ENCODE results near the gene LMCD1. TPM values are rescaled to one million over a fixed set of nuclear protein-coding genes. Genes with fewer than 3 reads are reported as not detected.
A peak's percentile ranks its signal among the peaks of the same experiment; 100 is the strongest.

LMCD1 gene
- total RNA-seq, 1 donor from 2014 or later, result 26.1 TPM

- Mint-ChIP-seq H3K36me3 (ENCODE audit: insufficient read depth) (peaks cover 19% of the 10 kb centered on the region), H3K4me3 (ENCODE audit: low read depth) (no peak overlapping the region), H3K27me3 (no peaks in the 10 kb centered on the region), H3K4me1 (ENCODE audit: low read depth) (no peaks in the 10 kb centered on the region), H3K27ac (no peak overlapping the region), H3K9me3 (ENCODE audit: low read depth) (no peaks in the 10 kb centered on the region)
- DNase-seq (ENCODE audit: low spot score, unreplicated experiment), result no peak
- TF ChIP-seq, protein P1, sequence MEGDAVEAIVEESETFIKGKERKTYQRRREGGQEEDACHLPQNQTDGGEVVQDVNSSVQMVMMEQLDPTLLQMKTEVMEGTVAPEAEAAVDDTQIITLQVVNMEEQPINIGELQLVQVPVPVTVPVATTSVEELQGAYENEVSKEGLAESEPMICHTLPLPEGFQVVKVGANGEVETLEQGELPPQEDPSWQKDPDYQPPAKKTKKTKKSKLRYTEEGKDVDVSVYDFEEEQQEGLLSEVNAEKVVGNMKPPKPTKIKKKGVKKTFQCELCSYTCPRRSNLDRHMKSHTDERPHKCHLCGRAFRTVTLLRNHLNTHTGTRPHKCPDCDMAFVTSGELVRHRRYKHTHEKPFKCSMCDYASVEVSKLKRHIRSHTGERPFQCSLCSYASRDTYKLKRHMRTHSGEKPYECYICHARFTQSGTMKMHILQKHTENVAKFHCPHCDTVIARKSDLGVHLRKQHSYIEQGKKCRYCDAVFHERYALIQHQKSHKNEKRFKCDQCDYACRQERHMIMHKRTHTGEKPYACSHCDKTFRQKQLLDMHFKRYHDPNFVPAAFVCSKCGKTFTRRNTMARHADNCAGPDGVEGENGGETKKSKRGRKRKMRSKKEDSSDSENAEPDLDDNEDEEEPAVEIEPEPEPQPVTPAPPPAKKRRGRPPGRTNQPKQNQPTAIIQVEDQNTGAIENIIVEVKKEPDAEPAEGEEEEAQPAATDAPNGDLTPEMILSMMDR (IDR thresholded peaks at IDR 0.05; ENCODE audit: unreplicated experiment), result no peak
These were observed 45.0 kb downstream of the LMCD1 start for GRCh38 chr3:8546609-8547008.

GRCh38 chr3:8548502-8549275 lies 47.1 kb downstream of the LMCD1 start:
- H3K27ac Mint-ChIP-seq, result peak overlapping the region; percentile 11
- H3K9me3 Mint-ChIP-seq (ENCODE audit: low read depth), result no peaks in the 10 kb centered on the region
- no peaks in the 10 kb centered on the region for H3K4me1 Mint-ChIP-seq (ENCODE audit: low read depth)
- H3K4me3 Mint-ChIP-seq (ENCODE audit: low read depth), result no peak overlapping the region
- TF ChIP-seq, protein P1 (IDR thresholded peaks at IDR 0.05; ENCODE audit: unreplicated experiment), result no peak
- H3K36me3 Mint-ChIP-seq (ENCODE audit: insufficient read depth), result peaks cover 13% of the 10 kb centered on the region
- DNase-seq (ENCODE audit: low spot score, unreplicated experiment), result no peak
- H3K27me3 Mint-ChIP-seq, result no peaks in the 10 kb centered on the region

- TF ChIP-seq, protein P1 (IDR thresholded peaks at IDR 0.05; ENCODE audit: unreplicated experiment), result no peak
- no peak overlapping the region for H3K4me3 Mint-ChIP-seq (ENCODE audit: low read depth)
- no peaks in the 10 kb centered on the region for H3K4me1 Mint-ChIP-seq (ENCODE audit: low read depth)
- H3K36me3 Mint-ChIP-seq (ENCODE audit: insufficient read depth), result peaks cover 12% of the 10 kb centered on the region
- H3K27me3 Mint-ChIP-seq, result no peaks in the 10 kb centered on the region
- no peak for DNase-seq (ENCODE audit: low spot score, unreplicated experiment)
- H3K27ac Mint-ChIP-seq, result no peak overlapping the region
- no peaks in the 10 kb centered on the region for H3K9me3 Mint-ChIP-seq (ENCODE audit: low read depth)
These were observed 47.7 kb downstream of the LMCD1 start for GRCh38 chr3:8549354-8549753.

DNA sequence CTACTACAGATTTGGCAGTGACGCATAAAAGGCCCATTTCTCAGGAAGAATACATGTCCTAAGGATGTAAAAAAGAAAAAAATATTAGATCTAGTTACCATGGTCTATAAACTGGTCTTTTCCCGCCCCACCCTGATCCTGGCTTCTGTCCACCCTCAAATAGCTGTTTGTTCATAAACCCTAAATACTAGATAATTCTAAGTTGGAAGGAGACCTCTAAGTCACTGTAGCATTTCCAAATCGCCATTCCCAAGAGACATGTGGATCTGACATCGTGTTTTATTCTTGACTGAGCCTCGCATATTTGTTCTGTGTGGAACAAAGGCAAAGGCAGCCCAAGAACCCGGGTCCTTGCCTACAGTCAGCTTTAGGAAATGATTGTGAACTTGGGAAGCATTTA lies 49.0 kb downstream of the LMCD1 start:
- no peak overlapping the region for H3K27ac Mint-ChIP-seq
- peaks cover 9% of the 10 kb centered on the region for H3K36me3 Mint-ChIP-seq (ENCODE audit: insufficient read depth)
- no peaks in the 10 kb centered on the region for H3K27me3 Mint-ChIP-seq
- no peaks in the 10 kb centered on the region for H3K9me3 Mint-ChIP-seq (ENCODE audit: low read depth)
- no peaks in the 10 kb centered on the region for H3K4me1 Mint-ChIP-seq (ENCODE audit: low read depth)
- no peak for DNase-seq (ENCODE audit: low spot score, unreplicated experiment)
- TF ChIP-seq, protein P1 (IDR thresholded peaks at IDR 0.05; ENCODE audit: unreplicated experiment), result no peak
- no peak overlapping the region for H3K4me3 Mint-ChIP-seq (ENCODE audit: low read depth)

DNA sequence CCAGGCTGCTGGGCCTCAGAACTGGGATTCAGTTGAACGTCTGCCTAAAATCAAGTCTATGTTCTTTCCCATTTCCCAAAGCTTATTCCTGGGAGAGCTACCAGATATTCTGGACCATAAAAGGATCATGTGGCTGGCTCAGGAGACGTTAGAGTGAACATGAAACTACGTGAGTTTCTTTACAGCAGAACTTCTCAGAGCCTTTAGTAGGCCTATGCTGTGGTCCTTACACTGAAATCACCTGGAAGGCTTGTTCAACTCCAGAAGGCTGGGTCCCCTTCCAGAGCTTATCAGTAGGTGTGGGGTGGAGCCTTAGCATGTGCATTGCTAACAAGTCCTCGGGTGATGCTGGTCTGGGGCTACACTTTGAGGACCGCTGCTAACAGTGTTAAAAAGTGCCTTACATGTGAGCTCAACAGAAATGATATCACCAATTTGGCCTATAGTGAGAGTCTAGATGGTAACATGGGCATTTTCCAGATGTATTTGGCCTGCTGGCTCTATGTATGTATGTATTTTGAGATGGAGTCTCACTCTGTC lies 50.7 kb downstream of the LMCD1 start:
- Mint-ChIP-seq H3K9me3 (ENCODE audit: low read depth) (no peaks in the 10 kb centered on the region), H3K4me1 (ENCODE audit: low read depth) (no peaks in the 10 kb centered on the region), H3K4me3 (ENCODE audit: low read depth) (no peak overlapping the region), H3K27ac (no peak overlapping the region), H3K27me3 (no peaks in the 10 kb centered on the region), H3K36me3 (ENCODE audit: insufficient read depth) (peaks cover 9% of the 10 kb centered on the region)
- DNase-seq (ENCODE audit: low spot score, unreplicated experiment), result no peak
- TF ChIP-seq, protein P1 (IDR thresholded peaks at IDR 0.05; ENCODE audit: unreplicated experiment), result no peak

Data from progenitor cell of endocrine pancreas (in vitro differentiated cells).